ENCODE results near the gene TMEM14B. TPM values are rescaled to one million over a fixed set of nuclear protein-coding genes. Genes with fewer than 3 reads are reported as not detected.
A peak's percentile ranks its signal among the peaks of the same experiment; 100 is the strongest.

Gene TMEM14B
- total and polyA plus RNA-seq, 9 of the 15 experiments (the other 6 are each of a cell fraction or from before 2014, with no cell fraction given): 174 to 862 (median 263) TPM

DNA sequence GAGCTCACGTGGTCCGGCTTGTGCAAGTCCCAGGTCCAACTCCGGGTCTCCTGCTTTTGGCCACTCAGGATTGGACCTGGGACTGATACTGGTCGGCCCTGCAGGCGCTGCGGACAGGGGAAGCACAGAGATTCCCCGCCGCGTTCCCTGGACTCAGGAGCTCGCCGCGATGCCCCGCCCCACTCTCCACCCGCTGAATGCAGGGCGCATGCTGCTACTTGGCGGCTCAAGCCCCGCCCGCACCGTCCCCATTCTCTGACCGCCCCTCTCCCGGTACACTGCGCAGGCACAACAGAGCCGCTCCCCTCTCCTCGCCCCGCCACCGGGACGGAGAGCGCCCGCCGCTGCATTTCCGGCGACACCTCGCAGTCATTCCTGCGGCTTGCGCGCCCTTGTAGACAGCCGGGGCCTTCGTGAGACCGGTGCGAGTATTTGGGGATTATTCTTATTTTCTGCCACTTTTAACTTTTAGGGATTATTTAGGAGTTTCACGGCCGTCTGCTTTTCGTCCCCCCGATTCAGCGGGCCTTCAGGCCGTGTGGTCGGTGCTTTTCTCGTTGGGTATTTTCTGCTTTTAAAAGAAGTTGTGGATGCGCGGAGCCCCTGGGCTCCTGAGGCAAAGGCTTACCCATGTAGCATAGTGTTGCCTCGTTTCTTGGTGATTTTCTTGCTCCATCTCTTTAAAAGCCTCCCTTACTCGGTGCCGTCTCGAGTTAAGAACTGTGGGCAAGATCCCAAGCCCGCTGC lies 24.6 kb upstream of the TMEM14B start, which contains the start of gene TMEM14C (continued):
- TF ChIP-seq, protein P1, sequence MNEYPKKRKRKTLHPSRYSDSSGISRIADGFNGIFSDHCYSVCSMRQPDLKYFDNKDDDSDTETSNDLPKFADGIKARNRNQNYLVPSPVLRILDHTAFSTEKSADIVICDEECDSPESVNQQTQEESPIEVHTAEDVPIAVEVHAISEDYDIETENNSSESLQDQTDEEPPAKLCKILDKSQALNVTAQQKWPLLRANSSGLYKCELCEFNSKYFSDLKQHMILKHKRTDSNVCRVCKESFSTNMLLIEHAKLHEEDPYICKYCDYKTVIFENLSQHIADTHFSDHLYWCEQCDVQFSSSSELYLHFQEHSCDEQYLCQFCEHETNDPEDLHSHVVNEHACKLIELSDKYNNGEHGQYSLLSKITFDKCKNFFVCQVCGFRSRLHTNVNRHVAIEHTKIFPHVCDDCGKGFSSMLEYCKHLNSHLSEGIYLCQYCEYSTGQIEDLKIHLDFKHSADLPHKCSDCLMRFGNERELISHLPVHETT (CRISPR knock-in tag; conservative IDR thresholded peaks at IDR 0.05 in 1 of 2, IDR thresholded peaks at IDR 0.05 in 1 of 2): peak in 1 of 2 experiments; percentile 100; a peak in 2 of 4 replicates
- TF ChIP-seq, protein P2, sequence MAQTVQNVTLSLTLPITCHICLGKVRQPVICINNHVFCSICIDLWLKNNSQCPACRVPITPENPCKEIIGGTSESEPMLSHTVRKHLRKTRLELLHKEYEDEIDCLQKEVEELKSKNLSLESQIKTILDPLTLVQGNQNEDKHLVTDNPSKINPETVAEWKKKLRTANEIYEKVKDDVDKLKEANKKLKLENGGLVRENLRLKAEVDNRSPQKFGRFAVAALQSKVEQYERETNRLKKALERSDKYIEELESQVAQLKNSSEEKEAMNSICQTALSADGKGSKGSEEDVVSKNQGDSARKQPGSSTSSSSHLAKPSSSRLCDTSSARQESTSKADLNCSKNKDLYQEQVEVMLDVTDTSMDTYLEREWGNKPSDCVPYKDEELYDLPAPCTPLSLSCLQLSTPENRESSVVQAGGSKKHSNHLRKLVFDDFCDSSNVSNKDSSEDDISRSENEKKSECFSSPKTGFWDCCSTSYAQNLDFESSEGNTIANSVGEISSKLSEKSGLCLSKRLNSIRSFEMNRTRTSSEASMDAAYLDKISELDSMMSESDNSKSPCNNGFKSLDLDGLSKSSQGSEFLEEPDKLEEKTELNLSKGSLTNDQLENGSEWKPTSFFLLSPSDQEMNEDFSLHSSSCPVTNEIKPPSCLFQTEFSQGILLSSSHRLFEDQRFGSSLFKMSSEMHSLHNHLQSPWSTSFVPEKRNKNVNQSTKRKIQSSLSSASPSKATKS (CRISPR knock-in tag; IDR thresholded peaks at IDR 0.05): no peak
- TF ChIP-seq HDAC2 (IDR thresholded peaks at IDR 0.05) (no peak; the same call in 1 of the 2 replicates), TAF9B (IDR thresholded peaks at IDR 0.05; ENCODE audit: partially characterized antibody) (peak; percentile 87), ZKSCAN8 (CRISPR knock-in tag; IDR thresholded peaks at IDR 0.05) (no peak), CBX1 (IDR thresholded peaks at IDR 0.05; ENCODE audit: low read depth) (0 out of 2 replicates have a peak, but pooled peaks have one; percentile 33), ZNF699 (CRISPR knock-in tag; IDR thresholded peaks at IDR 0.05; ENCODE audit: insufficient replicate concordance) (no peak), NFYB (IDR thresholded peaks at IDR 0.05; ENCODE audit: extremely low read depth, insufficient read length) (no peak), TCFL5 (CRISPR knock-in tag; conservative IDR thresholded peaks at IDR 0.05) (no peak), MXI1 (IDR thresholded peaks at IDR 0.05; ENCODE audit: low read depth, low read length) (peak; percentile 60), RBM22 (IDR thresholded peaks at IDR 0.05; ENCODE audit: low read depth, low read length, poor library complexity, severe bottlenecking) (no peak), GTF2E2 (tag; IDR thresholded peaks at IDR 0.05) (peak; percentile 59; the same call in 1 of the 2 replicates), MAFG (tag; conservative IDR thresholded peaks at IDR 0.05) (no peak), ZNF184 (CRISPR knock-in tag; IDR thresholded peaks at IDR 0.05) (no peak), ZNF146 (CRISPR knock-in tag; IDR thresholded peaks at IDR 0.05; ENCODE audit: unreplicated experiment) (no peak)
- TF ChIP-seq, protein P3, sequence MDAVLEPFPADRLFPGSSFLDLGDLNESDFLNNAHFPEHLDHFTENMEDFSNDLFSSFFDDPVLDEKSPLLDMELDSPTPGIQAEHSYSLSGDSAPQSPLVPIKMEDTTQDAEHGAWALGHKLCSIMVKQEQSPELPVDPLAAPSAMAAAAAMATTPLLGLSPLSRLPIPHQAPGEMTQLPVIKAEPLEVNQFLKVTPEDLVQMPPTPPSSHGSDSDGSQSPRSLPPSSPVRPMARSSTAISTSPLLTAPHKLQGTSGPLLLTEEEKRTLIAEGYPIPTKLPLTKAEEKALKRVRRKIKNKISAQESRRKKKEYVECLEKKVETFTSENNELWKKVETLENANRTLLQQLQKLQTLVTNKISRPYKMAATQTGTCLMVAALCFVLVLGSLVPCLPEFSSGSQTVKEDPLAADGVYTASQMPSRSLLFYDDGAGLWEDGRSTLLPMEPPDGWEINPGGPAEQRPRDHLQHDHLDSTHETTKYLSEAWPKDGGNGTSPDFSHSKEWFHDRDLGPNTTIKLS (IDR thresholded peaks at IDR 0.05; ENCODE audit: borderline replicate concordance, low read depth): peak; percentile 15; the same call in 1 of the 2 replicates
- TF ChIP-seq, protein P4, sequence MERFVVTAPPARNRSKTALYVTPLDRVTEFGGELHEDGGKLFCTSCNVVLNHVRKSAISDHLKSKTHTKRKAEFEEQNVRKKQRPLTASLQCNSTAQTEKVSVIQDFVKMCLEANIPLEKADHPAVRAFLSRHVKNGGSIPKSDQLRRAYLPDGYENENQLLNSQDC (CRISPR knock-in tag; IDR thresholded peaks at IDR 0.05): no peak
- TF ChIP-seq, protein P5, sequence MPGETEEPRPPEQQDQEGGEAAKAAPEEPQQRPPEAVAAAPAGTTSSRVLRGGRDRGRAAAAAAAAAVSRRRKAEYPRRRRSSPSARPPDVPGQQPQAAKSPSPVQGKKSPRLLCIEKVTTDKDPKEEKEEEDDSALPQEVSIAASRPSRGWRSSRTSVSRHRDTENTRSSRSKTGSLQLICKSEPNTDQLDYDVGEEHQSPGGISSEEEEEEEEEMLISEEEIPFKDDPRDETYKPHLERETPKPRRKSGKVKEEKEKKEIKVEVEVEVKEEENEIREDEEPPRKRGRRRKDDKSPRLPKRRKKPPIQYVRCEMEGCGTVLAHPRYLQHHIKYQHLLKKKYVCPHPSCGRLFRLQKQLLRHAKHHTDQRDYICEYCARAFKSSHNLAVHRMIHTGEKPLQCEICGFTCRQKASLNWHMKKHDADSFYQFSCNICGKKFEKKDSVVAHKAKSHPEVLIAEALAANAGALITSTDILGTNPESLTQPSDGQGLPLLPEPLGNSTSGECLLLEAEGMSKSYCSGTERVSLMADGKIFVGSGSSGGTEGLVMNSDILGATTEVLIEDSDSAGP (CRISPR knock-in tag; IDR thresholded peaks at IDR 0.05): no peak
